Jurkat, Clone E6-1 (cell line): ENCODE data around the gene TMEM18. TPM values are rescaled to one million over a fixed set of nuclear protein-coding genes. Genes with fewer than 3 reads are reported as not detected.
"Not testable (repeated sequence)": the region's sequence is repeated elsewhere in the genome, so short reads cannot be mapped to it uniquely, and the experiment has no call there.

ENCODE experiments used
- DNase-seq: peaks from one replicate; pipeline ENCODE4 v3.0.0-alpha.2; 2011; ENCODE audit warnings: low read depth, low spot score
- H3K4me3 ChIP-seq: 2 replicates; pipeline ENCODE4 v1.5.1; 2011; ENCODE audit warnings: mild to moderate bottlenecking, low read length, control low read depth, moderate library complexity
- polyA plus RNA-seq: library from polyadenylated mRNA; unstranded; fragments of >200 nt; gene quantifications from one replicate; pipeline ENCODE4 v1.2.1, GENCODE V29; 2012; ENCODE audit warnings: missing spikeins; ENCODE audit not compliant: insufficient read length, insufficient read depth

The TMEM18 gene
- polyA plus RNA-seq: 110 TPM

GRCh38 chr2:677056-677958 is at the start of gene TMEM18:
Gene TMEM18, minus strand, starts transcription at chr2:677406. Its CDS starts 61 bp downstream, at chr2:677345.
- peak within 1 kb of the TSS; percentile 99 for H3K4me3 ChIP-seq
- peak; percentile 100 for DNase-seq

- no peak overlapping the region for H3K4me3 ChIP-seq
- no peak for DNase-seq
Observed at GRCh38 chr2:726169-726568, 49.0 kb upstream of the TMEM18 start.

GRCh38 chr2:725468-725867 is 48.3 kb upstream of the TMEM18 start:
- DNase-seq: no peak
- no peak overlapping the region for H3K4me3 ChIP-seq

GRCh38 chr2:723761-724160 is 46.6 kb upstream of the TMEM18 start:
- DNase-seq: no peak
- H3K4me3 ChIP-seq: no peak overlapping the region

- H3K4me3 ChIP-seq: no peak overlapping the region
- DNase-seq: no peak
Observed at GRCh38 chr2:720842-721241, 43.6 kb upstream of the TMEM18 start.

GRCh38 chr2:719734-720133 is 42.5 kb upstream of the TMEM18 start:
- H3K4me3 ChIP-seq: no peak overlapping the region
- DNase-seq: no peak

GRCh38 chr2:719191-719590 is 42.0 kb upstream of the TMEM18 start:
- no peak for DNase-seq
- H3K4me3 ChIP-seq: no peak overlapping the region

- DNase-seq: no peak
- H3K4me3 ChIP-seq: no peak overlapping the region
Observed at GRCh38 chr2:717661-718060, 40.5 kb upstream of the TMEM18 start.

GRCh38 chr2:715854-716560 is 38.8 kb upstream of the TMEM18 start:
- DNase-seq: peak; percentile 25

GRCh38 chr2:715038-715437 is 37.8 kb upstream of the TMEM18 start:
- no peak overlapping the region for H3K4me3 ChIP-seq
- DNase-seq: no peak

More at GRCh38 chr2:715854-716560, 38.8 kb upstream of the TMEM18 start:
- no peak overlapping the region for H3K4me3 ChIP-seq

- DNase-seq: peak; percentile 58
- no peak overlapping the region for H3K4me3 ChIP-seq
Observed at GRCh38 chr2:714005-714741, 37.0 kb upstream of the TMEM18 start.

GRCh38 chr2:710867-711665 is 33.9 kb upstream of the TMEM18 start:
- no peak overlapping the region for H3K4me3 ChIP-seq
- no peak for DNase-seq

- H3K4me3 ChIP-seq: no peak overlapping the region
- DNase-seq: no peak
Observed at GRCh38 chr2:709138-709765, 32.0 kb upstream of the TMEM18 start.

- DNase-seq: no peak
- no peak overlapping the region for H3K4me3 ChIP-seq
Observed at GRCh38 chr2:708667-709066, 31.5 kb upstream of the TMEM18 start.

GRCh38 chr2:705971-706511 is 28.8 kb upstream of the TMEM18 start:
- no peak overlapping the region for H3K4me3 ChIP-seq
- no peak for DNase-seq

- DNase-seq, H3K4me3 ChIP-seq: not testable (repeated sequence)
Observed at GRCh38 chr2:702765-703164, 25.6 kb upstream of the TMEM18 start.

GRCh38 chr2:696999-697627 is 19.9 kb upstream of the TMEM18 start:
- no peak overlapping the region for H3K4me3 ChIP-seq

GRCh38 chr2:696463-696862 is 19.3 kb upstream of the TMEM18 start:
- DNase-seq: no peak
- no peak overlapping the region for H3K4me3 ChIP-seq

More at GRCh38 chr2:696999-697627, 19.9 kb upstream of the TMEM18 start:
- no peak for DNase-seq
